MM.1S (cell line): ENCODE measurements around the gene GMPR.

Source experiments
- DNase-seq: peaks from one replicate; pipeline ENCODE4 v3.0.0-alpha.2; 2015
- H2AFZ ChIP-seq: fragments of 300-600 bp; sonication (generic); 2 replicates; pipeline ENCODE4 v1.6.0; 2016; ENCODE audit warnings: antibody characterized with exemption, low read length
- H3F3A ChIP-seq: fragments of 300-600 bp; sonication (generic); 2 replicates; pipeline ENCODE4 v1.6.1; 2016; ENCODE audit warnings: mild to moderate bottlenecking, antibody characterized with exemption, low read length, moderate library complexity, mixed read lengths; ENCODE audit not compliant: insufficient read depth
- H3K27ac ChIP-seq: fragments of 300-600 bp; sonication (generic); 2 replicates; pipeline ENCODE4 v1.5.1; 2016; ENCODE audit warnings: mild to moderate bottlenecking, low read length
- H3K27me3 ChIP-seq: fragments of 300-600 bp; sonication (generic); replicated peaks from 2 replicates; pipeline ENCODE4 v1.6.0; 2016; ENCODE audit warnings: low read length; ENCODE audit not compliant: insufficient read depth
- H3K36me3 ChIP-seq: fragments of 300-600 bp; sonication (generic); replicated peaks from 2 replicates; pipeline ENCODE4 v1.6.1; 2016; ENCODE audit warnings: mild to moderate bottlenecking, low read length, mixed read lengths; ENCODE audit not compliant: insufficient read depth
- H3K4me1 ChIP-seq: fragments of 300-600 bp; sonication (generic); 2 replicates; pipeline ENCODE4 v1.6.1; 2016; ENCODE audit warnings: low read length, mixed read lengths
- H3K4me2 ChIP-seq: fragments of 300-600 bp; sonication (generic); 2 replicates; pipeline ENCODE4 v1.6.0; 2016; ENCODE audit warnings: low read depth, low read length
- H3K4me3 ChIP-seq: fragments of 300-600 bp; sonication (generic); 2 replicates; pipeline ENCODE4 v1.5.1; 2016; ENCODE audit warnings: low read length, mixed read lengths
- H3K79me2 ChIP-seq: fragments of 300-600 bp; sonication (generic); 2 replicates; pipeline ENCODE4 v1.6.1; 2016; ENCODE audit warnings: mixed run types, low read length, mixed read lengths
- H3K9ac ChIP-seq: fragments of 300-600 bp; sonication (generic); 2 replicates; pipeline ENCODE4 v1.6.1; 2016; ENCODE audit warnings: low read length, mixed read lengths
- H3K9me2 ChIP-seq: fragments of 300-600 bp; sonication (generic); replicated peaks from 2 replicates; pipeline ENCODE4 v1.6.1; 2016; ENCODE audit warnings: mild to moderate bottlenecking, low read length, mixed read lengths; ENCODE audit not compliant: insufficient read depth
- H3K9me3 ChIP-seq: fragments of 300-600 bp; sonication (generic); replicated peaks from 2 replicates; pipeline ENCODE4 v1.6.1; 2016; ENCODE audit warnings: mild to moderate bottlenecking, low read length, mixed read lengths; ENCODE audit not compliant: insufficient read depth
- H4K20me1 ChIP-seq: fragments of 300-600 bp; sonication (generic); 2 replicates; pipeline ENCODE4 v1.6.1; 2016; ENCODE audit warnings: mild to moderate bottlenecking, low read length, moderate library complexity, mixed read lengths; ENCODE audit not compliant: insufficient read depth
- CTCF ChIP-seq: fragments of 300-600 bp; sonication (generic); IDR thresholded peaks from 2 replicates; pipeline ENCODE4 v1.5.1; 2016; ENCODE audit warnings: antibody characterized with exemption, low read length, mixed read lengths
- EZH2 ChIP-seq: fragments of 300-600 bp; sonication (generic); optimal IDR thresholded peaks from 2 replicates; pipeline ENCODE3; 2017; ENCODE audit warnings: low read depth, mild to moderate bottlenecking, antibody characterized with exemption, low read length, mixed read lengths
- EZH2phosphoT487 ChIP-seq: fragments of 300-600 bp; sonication (generic); IDR thresholded peaks from 2 replicates; pipeline ENCODE4 v1.6.1; 2018; ENCODE audit warnings: antibody characterized with exemption, low read length

The GMPR gene

GRCh38 chr6:16196984-16197546 lies 41.3 kb upstream of the GMPR start:
- Histone ChIP-seq H3K36me3 (no peaks in the 10 kb centered on the region), H3K4me3 (no peak overlapping the region), H3K9me2 (no peaks in the 10 kb centered on the region), H3K9ac (no peak overlapping the region), H3K4me1 (no peaks in the 10 kb centered on the region), H3K79me2 (no peaks in the 10 kb centered on the region), H3K9me3 (no peaks in the 10 kb centered on the region), H3K27me3 (no peaks in the 10 kb centered on the region), H3K27ac (no peak overlapping the region), H3F3A (no peaks in the 10 kb centered on the region), H2AFZ (no peak overlapping the region), H4K20me1 (no peaks in the 10 kb centered on the region), H3K4me2 (no peak overlapping the region)
- no peak for DNase-seq
- TF ChIP-seq EZH2phosphoT487 (no peak), EZH2 (no peak), CTCF (no peak)

- no peak overlapping the region for H3K9ac ChIP-seq
- no peaks in the 10 kb centered on the region for H3K9me3 ChIP-seq
- no peaks in the 10 kb centered on the region for H4K20me1 ChIP-seq
- no peak overlapping the region for H2AFZ ChIP-seq
- H3K27me3 ChIP-seq: no peaks in the 10 kb centered on the region
- no peak overlapping the region for H3K27ac ChIP-seq
- H3K36me3 ChIP-seq: no peaks in the 10 kb centered on the region
- no peaks in the 10 kb centered on the region for H3K79me2 ChIP-seq
- H3K9me2 ChIP-seq: no peaks in the 10 kb centered on the region
- no peaks in the 10 kb centered on the region for H3F3A ChIP-seq
- H3K4me3 ChIP-seq: no peak overlapping the region
- H3K4me1 ChIP-seq: no peaks in the 10 kb centered on the region
- TF ChIP-seq CTCF (no peak), EZH2 (no peak), EZH2phosphoT487 (no peak)
- no peak for DNase-seq
- no peak overlapping the region for H3K4me2 ChIP-seq
These were observed 40.2 kb upstream of the GMPR start for GRCh38 chr6:16198061-16198705.

GRCh38 chr6:16199804-16200203 lies 38.6 kb upstream of the GMPR start:
- Histone ChIP-seq H3K79me2 (no peaks in the 10 kb centered on the region), H3K4me3 (no peak overlapping the region), H3K4me1 (no peaks in the 10 kb centered on the region), H3K36me3 (no peaks in the 10 kb centered on the region), H4K20me1 (no peaks in the 10 kb centered on the region), H3K4me2 (no peak overlapping the region), H3K27me3 (no peaks in the 10 kb centered on the region), H3F3A (no peaks in the 10 kb centered on the region), H2AFZ (no peak overlapping the region), H3K27ac (no peak overlapping the region), H3K9me2 (no peaks in the 10 kb centered on the region), H3K9me3 (no peaks in the 10 kb centered on the region), H3K9ac (no peak overlapping the region)
- TF ChIP-seq EZH2: no peak
- no peak for TF ChIP-seq CTCF
- no peak for TF ChIP-seq EZH2phosphoT487
- DNase-seq: no peak
